Activated CD8-positive, alpha-beta memory T cell treated with anti-CD3 and anti-CD28 coated beads for 48 hours (primary cell): ENCODE data around the gene EPC1.
"Not testable (repeated sequence)": the region's sequence is repeated elsewhere in the genome, so short reads cannot be mapped to it uniquely, and the experiment has no call there.

Experiments
- DNase-seq, 3 experiments: peaks; one replicate each; pipeline ENCODE4 v3.0.0-alpha.2; 2020; ENCODE audit warnings: low read depth in 2 of 3, low spot score in 2 of 3

The EPC1 gene, protein sequence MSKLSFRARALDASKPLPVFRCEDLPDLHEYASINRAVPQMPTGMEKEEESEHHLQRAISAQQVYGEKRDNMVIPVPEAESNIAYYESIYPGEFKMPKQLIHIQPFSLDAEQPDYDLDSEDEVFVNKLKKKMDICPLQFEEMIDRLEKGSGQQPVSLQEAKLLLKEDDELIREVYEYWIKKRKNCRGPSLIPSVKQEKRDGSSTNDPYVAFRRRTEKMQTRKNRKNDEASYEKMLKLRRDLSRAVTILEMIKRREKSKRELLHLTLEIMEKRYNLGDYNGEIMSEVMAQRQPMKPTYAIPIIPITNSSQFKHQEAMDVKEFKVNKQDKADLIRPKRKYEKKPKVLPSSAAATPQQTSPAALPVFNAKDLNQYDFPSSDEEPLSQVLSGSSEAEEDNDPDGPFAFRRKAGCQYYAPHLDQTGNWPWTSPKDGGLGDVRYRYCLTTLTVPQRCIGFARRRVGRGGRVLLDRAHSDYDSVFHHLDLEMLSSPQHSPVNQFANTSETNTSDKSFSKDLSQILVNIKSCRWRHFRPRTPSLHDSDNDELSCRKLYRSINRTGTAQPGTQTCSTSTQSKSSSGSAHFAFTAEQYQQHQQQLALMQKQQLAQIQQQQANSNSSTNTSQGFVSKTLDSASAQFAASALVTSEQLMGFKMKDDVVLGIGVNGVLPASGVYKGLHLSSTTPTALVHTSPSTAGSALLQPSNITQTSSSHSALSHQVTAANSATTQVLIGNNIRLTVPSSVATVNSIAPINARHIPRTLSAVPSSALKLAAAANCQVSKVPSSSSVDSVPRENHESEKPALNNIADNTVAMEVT

GRCh38 chr10:32346551-32347362 lies at the start of gene EPC1:
Gene EPC1, minus strand, starts transcription at chr10:32347158. Its CDS starts 243 bp downstream, at chr10:32346915.
- DNase-seq: peak; percentile 71 to 88 (median 76)

- DNase-seq: no peak
These were observed 47.0 kb upstream of the EPC1 start for GRCh38 chr10:32393911-32394310.

DNA sequence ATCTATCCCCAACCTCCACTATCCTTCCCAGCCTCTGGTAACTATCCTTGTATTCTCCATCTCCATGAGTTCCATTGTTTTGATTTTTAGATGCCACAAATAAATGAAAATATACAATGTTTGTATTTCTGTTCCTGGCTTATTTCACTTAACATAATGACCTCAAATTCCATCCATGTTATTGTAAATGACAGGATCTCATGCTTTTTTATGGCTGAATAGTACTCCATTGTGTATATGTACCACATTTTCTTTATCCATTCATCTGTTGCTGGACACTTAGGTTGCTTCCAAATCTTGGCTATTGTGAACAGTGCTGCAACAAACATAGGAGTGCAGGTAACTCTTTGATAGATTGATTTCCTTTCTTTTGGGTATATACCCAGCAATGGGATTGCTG lies 45.3 kb upstream of the EPC1 start:
- DNase-seq: not testable (repeated sequence)

- DNase-seq: no peak
These were observed 43.2 kb upstream of the EPC1 start for GRCh38 chr10:32390193-32390592.

DNA sequence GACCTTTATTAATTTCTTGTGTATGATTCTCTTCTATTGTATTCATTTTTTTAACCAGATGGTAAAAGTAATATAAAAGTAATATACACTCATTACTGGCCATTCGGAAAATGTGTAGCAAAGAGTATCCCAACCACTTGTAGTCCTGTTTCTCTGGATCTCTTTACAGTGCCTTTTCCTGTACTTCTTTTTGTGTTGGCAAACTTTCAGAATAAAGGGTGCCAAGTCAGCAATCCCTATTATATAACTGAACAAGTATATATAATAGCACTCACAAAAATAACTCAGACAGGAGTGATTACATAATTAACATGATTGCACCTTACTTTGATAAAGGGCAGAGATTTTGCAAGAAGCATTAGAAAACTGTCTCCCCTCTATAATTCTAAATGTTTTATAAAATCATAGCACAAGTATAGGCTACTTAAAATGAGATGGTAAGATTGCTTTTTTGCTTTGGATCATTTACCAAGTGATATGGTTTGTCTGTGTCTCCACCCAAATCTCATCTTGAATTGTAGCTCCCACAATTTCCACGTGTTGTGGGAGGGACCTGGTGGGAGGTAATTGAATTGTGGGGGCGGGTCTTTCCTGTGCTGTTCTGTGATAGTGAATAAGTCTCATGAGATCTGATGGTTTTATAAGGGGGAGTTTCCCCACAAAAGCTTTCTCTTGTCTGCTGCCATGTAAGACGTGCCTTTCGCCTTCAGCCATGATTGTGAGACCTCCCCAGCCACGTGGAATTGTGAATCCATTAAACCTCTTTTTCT lies 41.5 kb upstream of the EPC1 start:
- no peak for DNase-seq

DNA sequence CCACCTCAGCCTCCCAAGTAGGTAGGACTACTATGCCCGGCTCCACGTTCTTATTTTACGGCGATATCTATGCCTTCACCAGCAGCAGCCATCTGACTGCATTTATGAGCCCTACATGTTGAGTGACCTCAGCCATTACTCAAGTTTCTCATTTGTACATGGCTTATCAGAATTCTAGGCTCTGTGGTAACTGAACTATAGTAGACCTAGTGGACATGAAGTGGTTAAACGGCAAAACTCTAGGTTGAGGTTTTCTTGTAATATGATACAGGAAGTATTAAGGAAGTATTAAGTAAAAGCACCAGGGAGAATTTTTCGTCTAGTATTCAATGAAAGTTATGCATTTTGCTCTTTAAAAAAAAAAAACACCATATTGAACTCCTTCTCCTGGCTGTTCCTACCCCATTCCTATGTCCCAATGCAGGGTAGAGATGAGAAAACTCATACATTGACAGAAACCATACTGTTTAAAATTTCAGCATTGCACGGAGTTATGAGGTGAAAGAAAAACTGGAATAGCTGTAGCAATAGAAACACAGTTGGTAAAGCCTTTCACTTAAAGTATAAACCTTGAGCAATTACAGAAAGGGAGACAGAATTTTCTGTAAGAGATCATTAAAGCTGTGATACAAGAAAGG lies 39.8 kb upstream of the EPC1 start:
- DNase-seq: no peak

DNA sequence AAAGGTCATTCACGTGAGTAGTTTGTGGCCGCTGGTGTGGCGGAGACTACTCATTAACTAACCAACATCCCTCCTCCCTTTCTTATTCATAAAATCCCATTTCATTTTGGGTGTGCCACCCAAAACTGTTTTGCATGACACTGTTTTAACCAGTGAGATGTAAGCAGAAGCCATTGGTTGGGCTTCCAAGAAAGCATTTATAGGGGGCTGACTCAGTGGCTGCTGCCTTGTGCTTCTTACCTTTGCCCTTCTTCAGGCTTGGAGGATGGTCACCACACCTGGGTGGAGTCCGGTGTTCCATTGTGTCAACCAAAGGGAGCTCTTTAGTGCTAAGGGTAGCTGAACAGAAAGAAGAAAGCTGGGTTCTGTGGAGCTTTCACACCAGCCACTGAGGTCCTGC lies 37.2 kb upstream of the EPC1 start:
- no peak for DNase-seq

GRCh38 chr10:32381165-32381564 lies 34.2 kb upstream of the EPC1 start:
- no peak for DNase-seq

- no peak for DNase-seq
These were observed 33.1 kb upstream of the EPC1 start for GRCh38 chr10:32379950-32380551.

- DNase-seq: no peak
These were observed 32.5 kb upstream of the EPC1 start for GRCh38 chr10:32379318-32379949.

DNA sequence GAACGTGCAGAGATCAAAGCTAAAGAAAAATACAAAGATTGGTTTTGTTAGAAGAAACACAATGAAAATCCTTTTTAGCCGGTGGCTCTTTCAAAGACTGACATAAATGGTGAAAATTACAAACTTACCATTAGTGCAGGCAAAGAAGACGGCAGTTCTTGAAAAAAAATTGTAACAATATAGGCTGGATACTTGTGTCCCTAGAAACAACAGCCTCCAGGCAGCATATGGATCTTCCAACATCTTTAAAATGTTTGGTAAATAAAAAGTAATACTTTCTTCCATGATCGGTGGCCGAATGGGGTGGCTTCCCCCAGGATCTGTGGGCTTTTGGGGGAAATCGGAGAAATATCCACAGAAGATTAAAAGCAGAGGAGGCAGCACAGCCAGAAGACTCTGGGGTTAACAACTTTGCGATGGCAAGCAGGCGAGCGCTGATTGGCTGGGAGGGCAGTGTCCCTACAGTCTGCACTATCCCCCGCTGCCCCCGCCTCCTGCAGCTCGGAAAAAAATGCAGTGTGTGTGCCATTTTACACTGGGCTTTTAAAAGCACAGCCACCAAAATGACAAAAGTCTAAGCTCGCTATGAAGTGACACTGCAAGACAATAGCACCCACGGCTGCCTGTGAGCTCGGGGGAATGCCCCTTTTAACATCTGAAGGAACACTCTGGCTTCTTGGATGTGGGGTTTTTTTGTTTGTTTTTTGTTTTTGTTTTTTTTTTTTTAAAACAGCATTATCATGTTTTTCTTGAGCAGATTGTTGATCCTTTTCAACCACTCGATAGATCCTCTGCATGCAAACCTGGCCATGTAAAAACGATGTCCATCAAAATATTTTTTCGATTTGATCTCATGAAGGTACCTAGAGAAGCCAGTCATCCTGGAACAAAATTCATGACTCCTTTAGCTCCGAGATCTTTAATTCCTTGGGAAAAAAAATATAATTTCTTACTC lies 31.7 kb upstream of the EPC1 start:
- DNase-seq: peak; percentile 54 to 72 (median 58)

DNA sequence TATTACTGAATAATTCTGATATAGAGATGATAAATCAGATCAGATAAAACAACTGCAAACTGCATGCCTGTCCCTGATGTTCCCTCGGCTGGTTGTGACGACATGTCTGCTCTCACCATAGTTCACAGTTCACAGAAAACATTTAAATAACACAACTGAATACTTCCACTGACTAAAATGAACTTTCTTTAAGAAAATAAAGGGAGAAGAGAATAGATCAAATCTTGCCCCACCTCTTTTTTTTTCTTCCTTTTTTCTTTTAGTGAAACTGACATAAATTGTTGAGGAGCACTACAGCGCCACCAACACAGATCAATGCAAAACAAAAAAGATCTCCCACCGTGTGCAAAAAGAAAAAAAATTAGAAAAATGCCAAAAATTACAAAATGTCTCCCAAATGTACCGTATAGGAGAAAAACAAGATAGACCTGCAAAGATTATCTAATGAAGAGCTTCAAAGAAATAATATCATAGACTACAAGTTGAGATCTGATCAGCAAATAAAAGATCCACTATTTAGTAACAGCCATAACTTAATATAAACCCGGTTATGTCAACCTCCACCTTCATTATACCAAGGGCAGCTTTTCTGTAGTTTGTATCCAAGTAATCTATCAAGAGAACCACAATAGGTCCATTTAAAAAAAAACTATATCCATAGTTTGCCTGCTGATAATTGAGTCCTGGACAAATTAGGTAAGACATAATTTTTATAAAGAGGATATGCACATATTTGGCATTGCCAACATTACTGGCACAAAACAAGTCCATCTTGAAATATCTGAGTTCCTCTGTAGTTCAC lies 30.7 kb upstream of the EPC1 start:
- no peak for DNase-seq

- no peak for DNase-seq
These were observed 29.8 kb upstream of the EPC1 start for GRCh38 chr10:32376771-32377170.

- DNase-seq: no peak
These were observed 29.1 kb upstream of the EPC1 start for GRCh38 chr10:32376097-32376496.

DNA sequence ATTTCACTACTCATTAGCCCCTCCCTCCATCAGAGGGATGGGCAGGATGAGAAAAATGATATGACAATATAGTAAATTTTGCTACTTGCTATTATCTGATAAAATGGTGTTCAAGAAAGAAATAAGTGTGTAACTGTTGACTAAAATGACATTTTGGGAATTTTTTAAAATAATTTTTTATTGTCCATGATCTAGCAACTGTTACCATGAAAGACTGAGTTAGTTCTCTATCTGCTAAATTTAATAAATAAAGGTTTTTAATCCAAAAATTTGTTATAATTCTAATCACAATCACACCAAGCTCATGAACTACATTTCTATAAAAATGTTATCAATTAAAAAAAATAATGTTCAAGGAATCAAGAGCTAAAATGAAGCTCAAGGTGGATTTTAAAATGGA lies 28.7 kb upstream of the EPC1 start:
- no peak for DNase-seq

GRCh38 chr10:32374605-32375004 lies 27.6 kb upstream of the EPC1 start:
- no peak for DNase-seq

- no peak for DNase-seq
These were observed 26.5 kb upstream of the EPC1 start for GRCh38 chr10:32373496-32373895.
